Activated CD8-positive, alpha-beta memory T cell treated with anti-CD3 and anti-CD28 coated beads, Interleukin-2, amount 50 U/mL, for 4 hours (primary cell): ENCODE results near the gene KAZN.

ENCODE experiments used
- DNase-seq: peaks from one replicate; pipeline ENCODE4 v3.0.0-alpha.2; 2020

Gene KAZN

DNA sequence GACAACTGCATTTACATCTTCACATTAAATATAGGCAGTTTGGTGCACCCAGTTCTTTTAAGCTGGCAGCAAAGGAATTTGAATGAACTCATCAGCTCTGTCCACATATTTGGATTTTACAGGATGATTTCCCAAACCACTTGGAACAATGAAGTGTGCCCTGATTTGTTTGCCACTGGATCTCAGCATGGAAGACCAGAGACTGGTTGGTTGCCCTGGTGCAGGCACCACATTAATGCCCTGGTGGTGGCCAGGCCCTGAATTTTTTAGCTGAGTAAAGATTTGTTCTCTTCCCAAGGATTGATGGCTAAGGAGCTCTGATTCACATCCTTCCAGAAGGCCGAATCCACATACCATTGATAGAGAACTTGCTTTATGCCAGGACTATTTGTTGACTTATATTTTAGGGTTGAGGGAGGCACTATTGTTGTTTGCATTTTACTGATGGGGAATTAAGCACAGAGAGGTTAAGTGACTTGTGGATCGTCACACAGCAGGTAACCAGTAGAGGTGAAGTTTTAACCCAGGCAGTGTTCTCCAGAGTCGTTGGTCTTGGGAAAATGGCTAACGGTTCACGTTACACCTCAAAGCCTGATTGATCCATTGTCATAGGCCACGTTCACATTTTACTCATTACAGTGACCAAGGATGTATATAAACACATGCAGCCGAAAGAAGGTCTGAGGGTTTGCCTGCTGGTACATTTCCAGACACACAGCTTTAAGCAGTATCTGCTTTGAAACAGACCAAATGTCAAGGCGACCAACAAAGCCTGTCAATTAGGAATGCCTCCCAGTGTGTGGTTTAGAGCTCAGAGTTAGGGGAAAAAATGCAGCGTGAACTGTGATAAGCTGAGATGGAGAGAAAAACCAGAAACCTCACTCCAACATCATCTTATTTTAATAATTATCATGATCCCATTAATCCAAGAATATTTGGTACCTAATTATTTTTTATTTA lies 50.7 kb downstream of the KAZN start:
- no peak for DNase-seq

DNA sequence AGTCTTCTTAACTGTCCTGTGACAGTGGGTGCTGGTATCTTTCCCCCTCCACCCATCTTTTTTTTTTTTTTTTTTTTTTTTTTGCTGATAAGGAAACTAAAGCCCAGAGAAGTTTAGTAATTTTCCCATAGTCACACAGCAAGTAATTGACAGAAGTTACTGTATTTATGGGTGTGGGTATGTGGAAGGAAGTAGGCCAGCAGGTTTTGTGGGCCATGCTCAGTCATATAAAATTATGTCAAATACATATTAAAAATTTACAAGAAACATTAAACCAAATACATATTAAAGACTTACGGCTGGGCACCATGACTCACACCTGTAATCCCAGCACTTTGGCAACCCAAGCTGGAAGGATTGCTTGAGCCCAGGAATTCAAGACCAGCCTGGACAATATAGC lies 51.5 kb downstream of the KAZN start:
- no peak for DNase-seq

DNA sequence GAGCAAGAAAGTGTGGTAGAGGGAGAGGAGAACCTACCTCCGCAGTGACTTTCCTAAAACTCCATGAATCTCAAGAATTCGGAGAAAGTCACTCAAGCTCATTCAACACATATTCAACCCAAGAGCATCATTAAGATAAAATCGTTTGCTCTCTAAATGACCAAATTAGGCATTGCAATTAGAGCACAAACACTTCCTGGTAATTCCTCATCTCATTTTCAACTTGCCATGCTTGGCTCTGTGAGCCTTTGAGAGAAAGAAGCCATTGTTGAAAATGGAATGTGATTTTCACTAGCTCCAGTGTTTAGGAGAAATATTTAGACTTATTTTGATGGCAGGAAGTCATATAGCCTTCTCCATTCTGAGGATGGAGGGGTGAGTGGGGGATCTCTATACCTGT lies 52.5 kb downstream of the KAZN start:
- no peak for DNase-seq

DNA sequence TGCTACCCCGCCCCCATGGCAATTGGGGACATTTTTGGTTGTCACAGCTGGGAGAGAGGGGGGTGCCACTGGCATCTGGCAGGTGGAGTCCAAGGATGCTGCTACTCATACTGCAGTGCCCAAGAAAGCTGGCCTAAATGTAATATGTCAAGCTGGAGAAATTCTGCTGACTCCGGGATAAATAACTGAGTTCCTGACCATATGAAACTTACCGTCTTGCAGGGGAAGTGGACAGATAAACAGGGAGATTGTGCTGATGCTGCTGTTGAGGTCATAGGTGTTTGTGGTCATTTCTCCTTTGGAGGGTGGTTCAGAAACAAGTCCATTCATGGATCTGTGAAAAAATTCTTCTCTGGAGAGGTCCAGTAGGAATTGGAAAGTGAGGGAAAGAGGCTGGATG lies 54.4 kb downstream of the KAZN start:
- no peak for DNase-seq

DNA sequence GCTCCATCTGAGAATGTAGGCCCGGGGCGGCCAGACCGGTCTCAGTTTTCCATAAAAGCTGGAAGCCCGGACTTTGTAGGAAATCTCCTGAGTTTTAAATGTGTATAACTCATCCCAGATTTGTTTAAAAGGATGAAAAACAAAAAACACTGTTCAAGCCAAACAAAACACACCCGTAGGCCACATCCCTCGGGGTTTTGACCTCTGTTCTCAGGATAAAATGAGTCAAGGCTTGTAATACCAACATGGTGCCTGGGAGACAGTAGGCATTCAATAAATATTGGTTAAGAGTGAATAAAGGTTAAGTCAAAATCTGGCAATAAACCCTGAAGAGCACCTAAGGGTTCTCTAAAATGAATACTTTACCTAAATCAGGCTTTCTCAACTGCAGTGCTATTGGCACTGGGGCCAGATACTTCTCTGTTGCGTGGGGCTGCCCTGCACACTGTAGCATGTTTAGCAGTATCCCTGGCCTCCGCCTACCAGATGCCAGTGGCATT lies 55.0 kb downstream of the KAZN start:
- DNase-seq, result no peak

DNA sequence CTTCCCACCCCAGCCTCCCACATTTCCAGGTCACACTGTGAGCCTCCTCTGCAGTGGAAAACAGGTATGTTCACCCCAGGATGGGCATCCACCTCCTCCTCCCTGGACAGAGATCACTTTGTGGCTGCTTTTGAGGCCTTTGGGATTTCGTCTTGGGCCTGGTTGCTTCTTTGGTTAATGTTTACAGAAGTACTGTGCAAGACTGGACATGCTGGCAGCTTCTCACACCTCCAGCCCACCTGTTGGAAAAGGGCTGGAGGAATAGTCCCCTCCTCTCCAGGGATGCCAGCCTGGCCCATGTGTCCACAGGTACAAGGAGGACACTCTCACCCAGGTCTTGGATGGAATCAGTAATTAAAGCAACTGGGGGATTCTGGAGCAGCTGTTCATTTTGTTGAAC lies 56.1 kb downstream of the KAZN start:
- no peak for DNase-seq

DNA sequence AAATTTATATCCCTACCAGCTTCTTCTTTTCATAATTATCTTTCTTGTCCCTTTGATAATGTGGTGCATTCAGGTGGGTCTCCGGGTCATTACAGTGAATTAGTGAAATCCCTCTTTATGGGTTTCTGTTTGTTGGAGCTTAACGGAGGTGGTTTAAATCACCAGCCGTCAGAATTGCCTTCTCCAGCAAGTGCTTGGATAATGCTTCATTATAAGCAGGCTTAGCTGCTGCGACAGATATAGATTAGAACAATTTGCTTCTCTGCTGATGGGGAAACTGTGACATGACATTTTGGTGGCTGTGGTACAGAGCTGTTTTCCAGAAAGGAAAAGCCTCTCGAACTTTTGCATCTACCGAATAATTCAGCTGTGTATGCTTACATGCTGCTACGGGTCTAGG lies 56.9 kb downstream of the KAZN start:
- DNase-seq, result no peak

DNA sequence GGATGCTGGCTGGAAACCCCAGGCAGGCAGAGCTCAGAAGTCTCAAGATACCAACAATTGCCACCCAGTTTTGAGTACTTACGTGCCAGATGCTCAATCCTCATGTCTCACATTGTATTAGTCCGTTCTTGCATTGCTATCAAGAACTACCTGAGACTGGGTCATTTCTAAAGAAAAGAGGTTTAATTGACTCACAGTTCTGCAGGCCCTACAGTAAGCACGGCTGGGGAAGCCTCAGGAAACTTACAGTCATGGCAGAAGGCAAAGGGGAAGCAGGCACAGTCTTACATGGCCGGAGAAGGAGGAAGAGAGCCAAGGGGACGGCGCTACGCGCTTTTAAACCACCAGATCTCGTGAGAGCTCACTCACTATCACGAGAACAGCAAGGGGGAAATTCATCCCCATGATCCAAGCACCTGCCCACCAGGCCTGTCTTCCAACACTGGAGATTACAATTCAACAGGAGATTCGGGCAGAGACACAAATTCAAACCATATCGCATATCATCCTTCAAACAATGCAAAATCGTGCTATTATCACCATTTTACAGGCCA lies 58.0 kb downstream of the KAZN start:
- DNase-seq, result no peak

DNA sequence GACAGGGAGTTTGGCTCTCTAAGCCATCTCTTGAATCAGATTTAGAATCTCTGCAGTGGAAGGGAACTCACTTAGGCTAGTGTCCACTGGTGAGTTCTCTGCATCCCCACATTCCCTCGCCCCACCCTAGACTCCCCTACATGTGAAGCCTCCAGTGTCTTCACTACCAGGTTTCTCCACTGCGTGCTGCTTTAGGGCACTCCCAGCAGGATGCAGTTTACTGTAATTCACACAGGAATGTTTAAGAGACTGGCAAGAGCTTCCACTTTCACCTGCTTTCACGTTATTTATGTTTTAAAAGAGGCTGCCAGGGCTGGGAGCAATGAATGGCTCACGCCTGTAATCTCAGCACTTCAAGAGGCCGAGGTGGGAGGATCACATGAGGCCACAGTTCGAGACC lies 60.2 kb downstream of the KAZN start:
- DNase-seq, result no peak

DNA sequence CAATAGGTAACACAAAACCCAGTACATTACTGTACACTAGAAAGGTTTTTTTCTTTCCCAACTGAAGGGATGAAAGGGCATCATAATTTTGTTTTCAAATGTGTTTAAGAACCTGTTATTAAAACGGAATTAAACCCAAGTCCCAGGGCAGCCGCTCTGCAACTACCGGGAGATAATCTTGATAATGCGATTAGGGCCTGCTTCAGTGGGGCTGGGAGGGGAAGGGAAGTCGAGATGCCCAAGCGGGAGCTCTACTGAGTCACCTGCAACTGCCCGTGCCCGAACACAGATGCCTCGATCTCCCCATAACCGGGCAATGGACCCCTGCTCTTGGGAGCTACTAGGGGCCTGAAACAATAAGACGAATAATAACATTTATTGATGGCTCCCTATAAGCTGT lies 61.4 kb downstream of the KAZN start:
- no peak for DNase-seq

DNA sequence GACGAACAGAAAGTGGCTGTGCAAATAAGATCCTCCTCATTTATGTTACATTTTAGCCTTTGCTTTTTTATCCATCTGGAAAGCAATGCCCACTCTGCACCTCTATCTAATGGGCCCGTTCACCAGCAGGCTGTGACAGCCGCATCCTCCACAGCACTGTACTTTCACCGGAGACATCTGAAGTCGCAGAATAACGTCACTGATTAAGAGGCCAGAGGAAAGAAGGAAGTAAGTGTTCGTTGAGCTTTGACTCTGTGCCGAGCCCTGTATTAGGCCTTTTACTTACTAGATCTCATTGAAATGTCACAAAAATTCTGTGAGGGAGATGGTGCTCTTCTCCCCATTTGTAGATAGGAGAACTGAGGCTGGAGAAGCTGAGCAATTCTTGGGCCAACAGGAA lies 62.3 kb downstream of the KAZN start:
- no peak for DNase-seq

DNA sequence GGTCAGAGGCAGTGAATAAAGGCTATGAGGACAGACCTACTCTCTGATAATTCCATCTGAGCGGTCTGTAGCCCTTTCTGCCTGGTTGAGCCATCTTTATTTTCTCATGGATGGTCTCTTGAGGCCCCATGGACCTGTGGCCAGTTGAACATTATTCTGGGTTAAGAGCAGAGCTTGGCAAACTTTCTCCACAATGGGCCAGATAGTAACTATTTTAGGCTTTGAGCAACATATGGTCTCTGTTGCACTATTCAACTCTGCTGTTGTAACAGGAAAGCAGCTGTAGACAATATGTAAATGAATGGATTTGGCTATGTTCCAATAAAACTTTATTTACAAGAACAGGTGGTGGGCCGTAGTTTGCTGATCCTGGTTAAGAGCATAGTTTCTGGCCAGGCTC lies 62.7 kb downstream of the KAZN start:
- DNase-seq, result no peak

DNA sequence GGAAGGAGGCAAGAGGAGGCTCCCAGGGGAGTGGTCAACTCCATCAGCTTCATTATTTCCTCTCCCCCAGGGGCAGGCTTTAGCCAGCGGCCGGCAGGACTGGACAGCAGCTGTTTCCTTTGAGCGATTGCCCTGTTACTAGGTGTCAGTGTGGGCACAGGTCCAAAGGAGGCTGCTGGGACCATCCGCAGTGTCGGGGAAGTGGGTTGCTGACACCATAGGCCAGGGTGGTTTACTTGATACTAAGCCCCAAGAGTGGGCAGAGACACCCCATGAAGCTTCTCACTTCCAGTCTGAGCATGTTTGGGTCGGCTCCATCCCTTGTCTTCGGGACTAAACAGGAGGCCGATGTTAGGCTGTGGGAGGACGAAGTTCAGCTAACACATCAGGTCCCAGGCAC lies 63.6 kb downstream of the KAZN start:
- DNase-seq, result no peak

DNA sequence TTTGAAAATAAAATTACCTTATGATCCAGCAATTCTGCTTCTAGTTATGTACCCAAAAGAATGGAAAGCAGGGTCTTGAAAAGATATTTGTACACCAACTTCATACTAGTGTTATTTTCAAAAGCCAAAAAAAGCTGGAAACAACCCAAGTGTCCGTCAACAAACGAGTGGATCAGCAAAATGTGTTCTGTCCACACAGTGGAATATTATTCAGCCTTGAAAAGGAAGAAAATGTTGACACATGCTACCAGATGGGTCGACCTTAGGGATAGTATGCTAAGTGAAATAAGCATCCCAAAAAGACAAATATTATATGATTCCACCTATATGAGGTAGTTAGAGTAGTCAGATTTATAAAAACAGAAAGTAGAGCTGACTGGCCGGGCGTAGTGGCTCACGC lies 65.3 kb downstream of the KAZN start:
- no peak for DNase-seq

DNA sequence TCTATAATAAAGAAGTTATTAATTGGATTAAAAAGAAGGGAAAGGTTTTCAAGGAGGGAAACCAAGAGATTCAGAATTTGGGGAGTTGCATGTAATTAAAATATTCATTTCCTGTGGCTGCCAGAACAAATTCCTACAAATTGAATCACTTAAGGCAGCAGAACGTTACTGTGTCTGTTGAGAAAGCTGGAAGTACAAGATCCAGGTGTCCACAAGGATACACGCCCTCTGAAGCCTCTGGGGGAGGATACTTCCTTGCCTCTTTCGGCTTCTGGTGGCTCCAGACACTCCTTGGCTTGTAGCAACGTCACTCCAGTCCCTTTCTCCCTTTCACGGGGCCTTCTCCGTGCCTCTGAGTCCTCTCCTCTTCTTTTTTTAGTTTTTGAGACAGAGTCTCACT lies 67.9 kb downstream of the KAZN start:
- DNase-seq, result no peak

DNA sequence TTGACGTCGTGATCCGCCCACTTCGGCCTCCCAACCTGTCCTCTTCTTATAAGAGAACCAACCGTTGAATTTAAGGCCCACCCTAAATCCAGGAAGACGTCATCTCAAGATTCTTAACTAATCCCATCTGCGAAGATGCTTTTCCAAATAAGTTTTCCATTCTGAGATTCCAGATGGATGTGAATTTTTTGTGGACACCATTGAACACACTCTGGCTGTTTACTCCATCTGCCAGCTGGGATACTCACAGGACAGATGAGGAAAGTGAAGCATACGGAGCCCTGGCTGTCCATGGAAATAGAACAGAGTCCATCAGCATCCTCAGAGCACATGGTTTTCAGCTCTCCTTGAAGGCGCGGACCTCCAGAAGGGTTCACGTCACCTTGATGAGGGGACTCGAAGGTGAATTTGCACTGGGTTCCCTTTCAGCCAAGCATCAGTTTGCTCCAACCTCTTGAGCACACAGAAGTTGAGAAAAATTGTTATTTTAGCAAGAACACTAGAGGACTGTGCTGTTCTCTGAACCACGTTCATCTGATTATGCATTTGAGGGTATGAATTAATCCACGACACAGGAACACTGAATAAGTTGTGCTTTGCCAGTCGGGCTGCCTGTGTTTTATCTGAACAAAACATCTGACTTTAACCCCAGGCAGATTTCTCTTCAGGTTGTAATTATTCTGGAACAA lies 68.6 kb downstream of the KAZN start:
- DNase-seq, result no peak

DNA sequence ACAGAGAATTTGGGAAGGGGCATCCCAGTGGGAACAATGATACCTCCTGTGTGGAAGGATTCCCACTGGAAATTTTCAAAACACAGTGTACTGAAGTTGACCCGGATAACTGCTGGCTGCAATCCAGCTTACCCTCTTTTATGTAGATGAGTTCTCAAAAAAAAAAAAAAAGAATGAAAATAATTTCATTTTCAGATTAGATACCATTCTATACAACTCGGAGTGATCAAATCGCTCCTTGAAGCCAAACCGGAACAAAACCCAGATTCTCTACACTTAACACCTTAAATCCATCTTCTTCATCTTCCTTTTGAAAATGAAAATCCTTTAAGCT lies 69.1 kb downstream of the KAZN start:
- no peak for DNase-seq

DNA sequence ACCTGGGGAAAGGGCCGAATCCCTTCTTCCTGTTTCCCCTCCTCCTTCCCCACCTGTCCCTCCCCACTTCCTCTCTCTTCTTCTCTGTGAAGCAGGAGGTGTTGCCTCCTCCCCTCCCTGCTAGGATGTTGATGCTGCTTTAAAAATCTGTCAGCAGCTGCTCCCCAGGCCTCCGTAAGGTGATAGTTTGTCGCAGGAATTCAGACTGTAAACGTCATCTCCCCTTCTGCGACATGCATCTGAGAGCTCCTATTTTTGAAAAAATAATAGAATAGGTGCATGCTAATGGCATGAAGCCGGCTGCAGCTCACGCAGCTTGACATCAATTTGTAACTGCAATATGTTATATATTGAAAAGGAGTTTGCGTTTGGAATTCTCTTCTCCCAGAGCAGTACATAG lies 70.1 kb downstream of the KAZN start:
- no peak for DNase-seq

DNA sequence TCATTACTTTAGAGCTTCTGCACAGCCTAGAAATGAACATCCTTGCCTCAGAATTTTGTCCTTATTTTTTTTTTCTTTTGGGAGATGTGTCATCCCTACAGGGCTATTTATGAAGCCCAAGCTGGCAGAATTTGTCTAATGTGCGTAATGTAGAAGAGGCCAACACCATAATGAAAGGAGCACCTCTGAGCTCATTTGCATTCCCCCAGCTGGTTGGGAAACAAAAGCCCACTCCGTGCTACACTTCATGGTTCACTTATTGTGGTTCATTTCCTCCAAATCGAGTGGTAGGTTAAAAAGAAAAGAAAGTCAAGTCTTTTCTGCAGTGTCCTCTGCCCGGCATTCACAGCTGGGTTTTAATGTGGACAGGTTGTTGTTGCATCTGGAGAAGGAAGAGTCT lies 73.5 kb downstream of the KAZN start:
- DNase-seq, result no peak

DNA sequence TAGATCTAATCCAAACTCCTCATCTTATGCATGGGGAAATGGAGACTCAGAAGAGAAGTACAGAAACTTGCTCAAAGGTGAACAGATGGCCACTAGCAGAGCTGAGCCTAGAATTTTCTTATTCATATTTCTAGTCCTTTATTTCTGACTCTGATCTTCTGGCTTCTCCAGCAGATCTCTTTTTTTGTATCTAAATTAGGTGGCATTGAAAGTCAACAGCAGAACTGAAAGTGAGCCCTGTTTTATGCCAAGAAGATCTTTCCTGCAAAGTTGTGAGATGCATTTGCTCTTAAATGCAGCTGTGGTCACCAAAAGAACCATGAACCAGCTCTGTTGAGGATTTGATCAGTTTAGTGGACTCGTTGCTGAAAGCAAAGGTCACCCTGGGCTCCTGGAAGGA lies 75.5 kb downstream of the KAZN start:
- no peak for DNase-seq

DNA sequence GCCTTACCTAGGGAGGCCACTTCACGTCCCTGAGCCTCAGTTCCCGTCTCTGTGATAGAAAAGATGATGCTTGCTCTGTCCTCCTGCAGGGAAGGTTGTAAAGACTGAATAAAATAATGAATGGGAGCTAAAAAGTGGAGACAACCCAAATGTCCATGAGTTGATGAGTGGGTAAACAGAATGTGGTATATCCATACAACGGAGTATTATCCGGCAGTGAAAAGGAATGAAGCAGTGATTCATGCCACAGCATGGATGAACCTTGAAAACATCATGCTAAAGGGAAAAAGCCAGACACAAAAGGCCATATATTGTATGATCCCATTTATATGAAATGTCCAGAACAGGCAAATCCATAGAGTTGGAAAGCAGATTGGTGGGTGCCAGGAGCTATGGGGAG lies 77.9 kb downstream of the KAZN start:
- no peak for DNase-seq

DNA sequence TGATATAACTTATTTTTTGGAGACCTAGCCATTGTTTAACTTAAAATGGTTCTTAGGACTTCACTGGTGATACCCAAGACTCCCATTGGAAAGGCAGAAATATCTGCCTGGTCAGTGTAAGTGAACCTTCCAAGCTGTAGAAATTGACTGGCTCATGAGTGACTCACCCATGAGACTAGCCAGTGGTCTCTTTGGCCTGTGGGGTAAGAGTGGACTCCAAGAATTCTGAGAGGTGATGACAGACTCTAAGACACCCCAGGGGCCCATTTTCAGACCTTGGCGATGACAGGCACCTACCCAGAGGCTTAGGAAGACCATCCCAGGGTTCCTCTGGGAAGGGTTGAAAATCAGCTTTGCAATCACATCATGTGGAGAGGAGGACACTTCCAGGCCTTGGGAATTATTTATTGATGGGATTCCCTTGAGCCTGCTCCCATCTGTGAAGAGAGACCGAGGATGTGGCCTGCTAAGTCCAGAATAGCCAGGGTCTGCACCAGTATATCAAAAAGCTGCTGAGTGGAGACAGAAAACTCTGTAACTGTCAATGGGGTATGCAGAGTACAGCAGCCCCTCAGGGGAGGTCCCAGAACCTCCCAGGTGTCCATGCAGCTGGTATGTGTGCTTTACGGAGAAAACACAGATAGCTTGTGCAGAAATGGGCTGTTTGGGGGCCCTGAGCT lies 78.9 kb downstream of the KAZN start:
- no peak for DNase-seq

DNA sequence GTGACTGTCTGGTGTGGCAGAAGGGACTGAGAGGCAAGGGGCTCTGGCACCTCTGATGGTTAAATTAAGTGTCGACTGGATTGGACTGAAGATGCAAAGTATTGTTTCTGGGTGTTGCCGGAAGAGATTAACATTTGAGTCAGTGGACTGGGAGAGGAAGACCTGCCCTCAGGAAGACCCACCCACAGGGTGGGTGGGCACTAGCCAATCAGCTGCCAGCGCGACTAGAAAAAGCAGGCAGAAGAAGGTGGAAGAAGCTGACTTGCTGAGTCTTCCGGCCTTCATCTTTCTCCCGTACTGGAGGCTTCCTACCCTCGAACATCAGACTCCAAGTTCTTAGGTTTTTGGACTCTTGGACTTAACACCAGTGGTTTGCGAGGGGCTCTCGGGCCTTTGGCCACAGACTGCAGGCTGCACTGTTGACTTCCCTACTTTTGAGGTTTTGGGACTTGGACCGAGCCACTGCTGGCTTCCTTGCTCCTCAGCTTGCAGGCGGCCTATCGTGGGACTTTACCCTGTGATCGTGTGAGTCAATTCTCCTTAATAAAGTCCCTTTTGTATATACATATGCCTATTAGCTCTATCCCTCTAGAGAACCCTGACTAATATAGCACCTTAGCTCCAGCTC lies 79.6 kb downstream of the KAZN start:
- no peak for DNase-seq
